ENCODE results near the gene FTHL17. TPM values are rescaled to one million over a fixed set of nuclear protein-coding genes. Genes with fewer than 3 reads are reported as not detected.

The FTHL17 gene
- total and polyA plus RNA-seq, 2 experiments from 2014 or later = not detected

DNA sequence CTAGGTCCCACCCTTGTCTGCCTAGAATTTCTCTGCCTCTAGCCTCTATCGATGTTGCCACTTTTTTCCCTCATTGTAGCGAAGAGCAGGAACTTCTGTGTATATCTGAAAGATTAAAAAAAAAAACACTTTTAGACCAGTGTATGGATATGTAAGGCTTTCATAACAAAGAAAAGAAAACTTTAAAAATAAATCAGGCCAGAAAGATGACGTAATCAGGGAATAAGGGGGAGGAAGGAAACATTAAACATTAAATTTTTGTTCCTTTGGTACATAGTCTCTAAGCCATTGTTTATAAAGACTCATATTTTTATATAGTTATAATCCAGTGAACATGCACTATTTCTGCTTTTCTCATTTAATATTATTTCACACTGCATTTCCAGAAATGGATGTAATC is 26.2 kb upstream of the FTHL17 start:
- TF ChIP-seq, protein P1, sequence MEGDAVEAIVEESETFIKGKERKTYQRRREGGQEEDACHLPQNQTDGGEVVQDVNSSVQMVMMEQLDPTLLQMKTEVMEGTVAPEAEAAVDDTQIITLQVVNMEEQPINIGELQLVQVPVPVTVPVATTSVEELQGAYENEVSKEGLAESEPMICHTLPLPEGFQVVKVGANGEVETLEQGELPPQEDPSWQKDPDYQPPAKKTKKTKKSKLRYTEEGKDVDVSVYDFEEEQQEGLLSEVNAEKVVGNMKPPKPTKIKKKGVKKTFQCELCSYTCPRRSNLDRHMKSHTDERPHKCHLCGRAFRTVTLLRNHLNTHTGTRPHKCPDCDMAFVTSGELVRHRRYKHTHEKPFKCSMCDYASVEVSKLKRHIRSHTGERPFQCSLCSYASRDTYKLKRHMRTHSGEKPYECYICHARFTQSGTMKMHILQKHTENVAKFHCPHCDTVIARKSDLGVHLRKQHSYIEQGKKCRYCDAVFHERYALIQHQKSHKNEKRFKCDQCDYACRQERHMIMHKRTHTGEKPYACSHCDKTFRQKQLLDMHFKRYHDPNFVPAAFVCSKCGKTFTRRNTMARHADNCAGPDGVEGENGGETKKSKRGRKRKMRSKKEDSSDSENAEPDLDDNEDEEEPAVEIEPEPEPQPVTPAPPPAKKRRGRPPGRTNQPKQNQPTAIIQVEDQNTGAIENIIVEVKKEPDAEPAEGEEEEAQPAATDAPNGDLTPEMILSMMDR (IDR thresholded peaks at IDR 0.05; ENCODE audit: poor library complexity) = no peak
- TF ChIP-seq EZH2 (IDR thresholded peaks at IDR 0.05; ENCODE audit: borderline replicate concordance) = no peak
- TF ChIP-seq EZH2phosphoT487 (IDR thresholded peaks at IDR 0.05; ENCODE audit: low read depth, severe bottlenecking, unreplicated experiment) = no peak
- no peak overlapping the region for H2AFZ ChIP-seq
- no peaks in the 10 kb centered on the region for H3K79me2 ChIP-seq
- no peak for DNase-seq (ENCODE audit: low spot score)
- H4K20me1 ChIP-seq (ENCODE audit: insufficient read depth, poor library complexity, severe bottlenecking) = no peaks in the 10 kb centered on the region
- WGBS (ENCODE audit: low lambda C conversion rate, missing lambda C conversion rate) = 70% methylated on average over 3 of the region's 3 CpGs
- no peaks in the 10 kb centered on the region for H3K36me3 ChIP-seq (replicated peaks; ENCODE audit: insufficient read depth, low read depth)
- H3K4me1 ChIP-seq (ENCODE audit: insufficient read depth) = no peaks in the 10 kb centered on the region
- H3K9me2 ChIP-seq (replicated peaks; ENCODE audit: insufficient read depth) = no peaks in the 10 kb centered on the region
- H3K27ac ChIP-seq = no peak overlapping the region
- H3K4me3 ChIP-seq = no peak overlapping the region
- no peak overlapping the region for H3K4me2 ChIP-seq
- H3K9me3 ChIP-seq (ENCODE audit: low read depth) = no peaks in the 10 kb centered on the region
- no peaks in the 10 kb centered on the region for H3K27me3 ChIP-seq

DNA sequence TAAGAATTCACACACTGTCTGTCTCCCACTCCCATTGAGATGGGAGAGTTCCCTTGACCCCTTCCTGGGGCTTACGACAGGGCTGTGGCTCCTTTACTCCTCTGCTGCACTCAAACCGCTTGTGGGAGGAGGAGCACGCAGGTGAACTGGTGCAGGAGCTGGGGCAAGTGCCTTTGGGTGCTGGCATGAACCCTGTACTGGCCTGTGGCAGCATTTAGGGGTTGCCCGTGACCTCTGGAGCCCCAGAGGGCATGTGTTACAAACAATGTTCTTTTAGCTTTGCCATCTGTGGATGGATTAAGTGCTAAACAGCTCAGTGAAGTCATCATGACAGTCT is 21.8 kb upstream of the FTHL17 start:
- Histone ChIP-seq H4K20me1 (ENCODE audit: insufficient read depth, poor library complexity, severe bottlenecking) (no peaks in the 10 kb centered on the region), H3K79me2 (no peaks in the 10 kb centered on the region), H3K9me3 (ENCODE audit: low read depth) (no peaks in the 10 kb centered on the region), H3K9me2 (replicated peaks; ENCODE audit: insufficient read depth) (no peaks in the 10 kb centered on the region), H3K36me3 (replicated peaks; ENCODE audit: insufficient read depth, low read depth) (no peaks in the 10 kb centered on the region), H3K4me1 (ENCODE audit: insufficient read depth) (no peaks in the 10 kb centered on the region), H3K27me3 (no peaks in the 10 kb centered on the region), H2AFZ (no peak overlapping the region), H3K27ac (no peak overlapping the region), H3K4me3 (no peak overlapping the region), H3K4me2 (no peak overlapping the region)
- TF ChIP-seq, protein P1 (IDR thresholded peaks at IDR 0.05; ENCODE audit: poor library complexity) = no peak
- DNase-seq (ENCODE audit: low spot score) = no peak
- 56% methylated on average over 4 of the region's 4 CpGs for WGBS (ENCODE audit: low lambda C conversion rate, missing lambda C conversion rate)

DNA sequence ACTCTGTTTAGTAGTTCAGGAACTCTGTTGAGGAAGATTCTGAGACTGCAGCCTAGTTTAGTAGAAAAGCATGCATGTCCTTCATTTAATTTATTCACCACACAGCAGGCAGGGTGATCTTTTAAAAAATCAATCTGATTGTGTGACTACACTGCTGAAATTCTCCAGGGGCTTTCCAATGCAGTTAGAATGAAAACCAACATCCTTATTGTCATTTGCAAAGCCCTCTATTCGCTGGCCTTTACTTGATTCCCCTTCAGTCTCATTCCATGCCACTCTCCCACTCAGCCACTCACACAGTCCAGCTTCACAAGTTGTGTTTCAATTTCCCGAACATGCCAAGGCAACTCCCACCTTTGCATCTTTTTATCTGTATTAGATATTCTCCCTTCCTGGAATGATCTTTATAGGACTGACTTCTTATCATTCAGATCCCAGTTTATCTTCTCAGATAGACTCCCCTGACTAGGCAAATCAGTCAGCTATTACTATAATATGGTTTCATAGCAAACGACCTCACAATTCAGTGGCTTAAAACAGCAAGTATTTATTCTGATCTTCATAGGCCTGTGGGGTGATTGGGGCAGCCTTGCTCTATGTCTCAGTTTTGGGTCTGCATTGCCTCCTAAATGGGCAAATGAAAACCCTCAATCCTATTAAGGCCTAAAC is 21.3 kb upstream of the FTHL17 start:
- Histone ChIP-seq H2AFZ (no peak overlapping the region), H3K9me2 (replicated peaks; ENCODE audit: insufficient read depth) (no peaks in the 10 kb centered on the region)
- 67% methylated on average over 3 of the region's 3 CpGs for WGBS (ENCODE audit: low lambda C conversion rate, missing lambda C conversion rate)

More for the DNA sequence above, 21.3 kb upstream of the FTHL17 start:
- TF ChIP-seq, protein P1 (IDR thresholded peaks at IDR 0.05; ENCODE audit: poor library complexity) = no peak
- TF ChIP-seq EZH2phosphoT487 (IDR thresholded peaks at IDR 0.05; ENCODE audit: low read depth, severe bottlenecking, unreplicated experiment) (no peak), EZH2 (IDR thresholded peaks at IDR 0.05; ENCODE audit: borderline replicate concordance) (no peak)
- Histone ChIP-seq H3K4me3 (no peak overlapping the region), H3K9me3 (ENCODE audit: low read depth) (no peaks in the 10 kb centered on the region), H4K20me1 (ENCODE audit: insufficient read depth, poor library complexity, severe bottlenecking) (no peaks in the 10 kb centered on the region), H3K79me2 (no peaks in the 10 kb centered on the region), H3K27ac (no peak overlapping the region), H3K4me2 (no peak overlapping the region), H3K36me3 (replicated peaks; ENCODE audit: insufficient read depth, low read depth) (no peaks in the 10 kb centered on the region), H3K27me3 (no peaks in the 10 kb centered on the region), H3K4me1 (ENCODE audit: insufficient read depth) (no peaks in the 10 kb centered on the region)
- no peak for DNase-seq (ENCODE audit: low spot score)
